ENCODE results near the gene HS2ST1.

DNA sequence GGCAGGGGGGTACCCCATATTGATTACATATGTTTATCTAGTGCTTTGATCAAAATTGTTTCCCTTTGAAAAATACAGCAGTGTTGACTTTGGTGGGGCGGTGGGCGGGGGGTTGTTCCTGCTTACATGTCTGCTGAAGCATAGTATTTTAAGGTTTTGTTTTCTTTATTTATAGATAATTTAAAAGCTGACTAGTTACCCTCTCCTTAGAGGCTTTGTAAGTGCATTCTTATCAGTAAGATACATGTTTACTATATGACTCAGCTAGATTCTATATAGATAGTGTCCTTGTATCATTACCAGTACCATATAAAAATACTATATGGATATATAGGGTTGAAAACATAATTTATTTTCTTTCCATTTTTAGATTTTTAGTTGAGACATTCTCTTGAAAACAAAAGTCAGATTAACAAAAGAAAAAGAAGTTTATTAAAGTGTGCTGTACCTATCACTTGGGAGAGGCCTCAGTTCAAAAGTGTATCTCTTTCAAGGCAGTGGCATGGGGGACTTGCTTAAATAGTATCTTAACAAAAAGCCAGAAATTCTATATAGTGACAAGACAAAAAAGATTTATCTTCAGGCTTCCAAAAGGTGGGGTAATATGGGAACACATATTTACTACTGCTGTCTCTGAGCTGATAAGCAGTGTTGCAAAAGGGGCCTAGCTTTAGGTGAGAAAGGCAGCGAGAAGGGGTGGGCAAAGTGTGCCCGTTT, 79.0 kb downstream of the HS2ST1 start:
- TF ChIP-seq, protein P1, sequence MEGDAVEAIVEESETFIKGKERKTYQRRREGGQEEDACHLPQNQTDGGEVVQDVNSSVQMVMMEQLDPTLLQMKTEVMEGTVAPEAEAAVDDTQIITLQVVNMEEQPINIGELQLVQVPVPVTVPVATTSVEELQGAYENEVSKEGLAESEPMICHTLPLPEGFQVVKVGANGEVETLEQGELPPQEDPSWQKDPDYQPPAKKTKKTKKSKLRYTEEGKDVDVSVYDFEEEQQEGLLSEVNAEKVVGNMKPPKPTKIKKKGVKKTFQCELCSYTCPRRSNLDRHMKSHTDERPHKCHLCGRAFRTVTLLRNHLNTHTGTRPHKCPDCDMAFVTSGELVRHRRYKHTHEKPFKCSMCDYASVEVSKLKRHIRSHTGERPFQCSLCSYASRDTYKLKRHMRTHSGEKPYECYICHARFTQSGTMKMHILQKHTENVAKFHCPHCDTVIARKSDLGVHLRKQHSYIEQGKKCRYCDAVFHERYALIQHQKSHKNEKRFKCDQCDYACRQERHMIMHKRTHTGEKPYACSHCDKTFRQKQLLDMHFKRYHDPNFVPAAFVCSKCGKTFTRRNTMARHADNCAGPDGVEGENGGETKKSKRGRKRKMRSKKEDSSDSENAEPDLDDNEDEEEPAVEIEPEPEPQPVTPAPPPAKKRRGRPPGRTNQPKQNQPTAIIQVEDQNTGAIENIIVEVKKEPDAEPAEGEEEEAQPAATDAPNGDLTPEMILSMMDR (IDR thresholded peaks at IDR 0.05): no peak
- TF ChIP-seq POLR2A (IDR thresholded peaks at IDR 0.05): no peak
